Tongue (tissue), 2 donors: Measurements from ENCODE around the gene FRA10AC1. TPM values are rescaled to one million over a fixed set of nuclear protein-coding genes. Genes with fewer than 3 reads are reported as not detected.
"Not testable (repeated sequence)": the region's sequence is repeated elsewhere in the genome, so short reads cannot be mapped to it uniquely, and the experiment has no call there.

Experiments used
- DNase-seq: peaks from one replicate; pipeline ENCODE4 v3.0.0-alpha.2; 2015
- total RNA-seq: library from RNA; depleted of rRNA; stranded (reverse); fragments of >200 nt; gene quantifications from one replicate; pipeline ENCODE4 v1.2.3, GENCODE V29; 2014

The FRA10AC1 gene
- total RNA-seq, 1 donor from 2014 or later = 19.1 TPM

DNA sequence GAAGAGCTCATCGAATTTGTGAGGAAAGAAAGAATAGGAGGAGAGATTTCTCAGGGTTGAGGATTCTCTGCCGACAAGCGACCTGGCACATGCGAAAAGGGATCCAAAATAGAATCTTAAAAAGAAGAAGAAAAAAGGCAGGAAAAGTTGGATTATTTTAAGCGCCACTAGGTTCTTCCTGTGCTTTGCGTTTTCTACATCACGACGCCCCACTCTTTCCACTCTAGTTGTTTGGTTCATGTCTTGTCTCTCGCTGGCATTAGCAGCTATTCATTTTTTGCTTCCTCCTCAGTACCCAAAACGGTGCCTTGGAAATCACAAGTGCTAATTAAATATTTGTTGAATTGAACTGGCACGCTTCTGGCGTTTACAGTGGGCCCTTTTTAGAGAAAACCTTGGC is 674 bp upstream of the FRA10AC1 start:
- no peak for DNase-seq

DNA sequence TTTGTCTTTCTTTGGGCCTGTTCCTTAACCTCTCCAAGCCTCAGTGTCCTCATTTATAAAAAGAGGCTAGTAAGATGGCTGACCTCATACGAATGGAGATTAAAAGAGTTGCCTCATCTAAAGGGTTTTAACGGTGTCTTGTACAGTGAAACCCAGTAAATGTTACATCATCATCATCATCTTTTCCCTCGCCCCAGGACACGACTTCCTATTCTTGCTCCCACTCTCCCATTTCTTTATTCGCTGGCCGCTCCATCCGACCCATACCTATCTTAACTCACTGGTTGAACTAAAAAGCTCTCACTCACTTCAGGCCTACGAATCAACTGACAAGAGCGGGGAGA is 554 bp downstream of the FRA10AC1 start:
- no peak for DNase-seq

DNA sequence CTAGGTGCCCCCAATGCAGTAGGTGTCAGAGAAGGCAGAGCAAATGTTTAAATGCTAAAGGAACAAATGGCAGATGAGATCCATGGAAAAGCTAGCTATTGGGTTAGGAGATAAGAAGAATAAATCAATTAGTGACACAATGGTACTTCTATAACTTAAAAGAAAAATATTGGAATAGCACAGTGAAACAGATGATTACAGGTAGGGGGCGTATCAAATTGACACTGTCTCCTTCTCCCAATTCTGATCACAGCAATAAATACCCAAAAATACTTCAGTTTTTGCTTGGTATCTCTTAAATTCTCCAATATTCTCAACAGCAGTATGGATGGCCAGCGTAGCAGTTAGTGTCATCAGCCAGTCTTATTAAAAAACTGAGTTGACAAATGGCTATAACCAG is 5.2 kb downstream of the FRA10AC1 start:
- no peak for DNase-seq

DNA sequence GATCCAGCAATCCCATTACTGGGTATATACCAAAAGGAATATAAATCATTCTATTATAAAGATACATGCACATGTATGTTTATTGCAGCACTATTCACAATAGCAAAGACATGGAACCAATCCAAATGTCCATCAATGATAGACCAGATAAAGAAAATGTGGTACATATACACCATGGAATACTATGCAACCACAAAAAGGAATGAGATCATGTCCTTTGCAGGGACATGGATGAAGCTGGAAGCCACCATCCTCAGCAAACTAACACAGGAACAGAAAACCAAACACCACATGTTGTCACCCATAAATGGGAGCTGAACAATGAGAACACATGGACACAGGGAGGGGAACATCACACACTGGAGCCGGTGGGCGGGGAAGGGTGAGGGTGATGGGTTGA is 5.8 kb downstream of the FRA10AC1 start:
- DNase-seq = not testable (repeated sequence)

DNA sequence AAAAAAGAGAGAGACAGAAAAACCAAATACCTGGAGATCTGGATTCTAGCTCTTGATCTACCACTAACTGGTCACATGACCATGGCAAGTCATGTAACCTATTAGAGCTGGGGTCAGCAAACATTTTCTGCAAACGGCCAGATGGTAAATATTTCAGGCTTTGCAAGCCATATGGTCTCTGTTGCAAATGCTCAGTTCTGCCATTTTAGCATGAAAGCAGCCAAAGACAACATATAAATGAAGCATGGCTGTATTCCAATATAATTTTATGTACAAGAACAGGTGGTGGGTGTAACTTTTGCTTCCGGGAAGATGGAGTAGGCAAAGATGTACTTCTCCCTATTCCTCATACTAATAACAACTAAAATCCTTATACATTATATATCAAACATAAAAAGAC is 6.7 kb downstream of the FRA10AC1 start:
- DNase-seq = peak; percentile 65

DNA sequence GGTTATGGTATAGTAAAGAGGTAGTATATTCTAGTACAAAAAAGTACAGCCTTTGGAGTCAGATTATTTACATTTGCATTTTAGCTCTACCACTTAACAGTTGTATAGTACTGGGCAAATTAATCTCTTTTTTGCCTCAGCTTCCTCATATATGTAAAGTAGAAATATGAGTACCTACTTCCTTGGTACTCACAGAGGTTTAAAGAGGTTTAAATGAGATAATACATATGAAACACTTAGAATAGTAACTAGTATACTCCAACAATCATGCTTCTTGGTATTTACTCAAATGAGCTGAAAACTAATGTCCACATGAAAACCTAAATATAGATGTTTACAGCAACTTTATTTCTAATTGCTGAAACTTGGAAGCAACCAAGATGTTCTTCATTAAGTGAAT is 14.7 kb downstream of the FRA10AC1 start:
- no peak for DNase-seq

DNA sequence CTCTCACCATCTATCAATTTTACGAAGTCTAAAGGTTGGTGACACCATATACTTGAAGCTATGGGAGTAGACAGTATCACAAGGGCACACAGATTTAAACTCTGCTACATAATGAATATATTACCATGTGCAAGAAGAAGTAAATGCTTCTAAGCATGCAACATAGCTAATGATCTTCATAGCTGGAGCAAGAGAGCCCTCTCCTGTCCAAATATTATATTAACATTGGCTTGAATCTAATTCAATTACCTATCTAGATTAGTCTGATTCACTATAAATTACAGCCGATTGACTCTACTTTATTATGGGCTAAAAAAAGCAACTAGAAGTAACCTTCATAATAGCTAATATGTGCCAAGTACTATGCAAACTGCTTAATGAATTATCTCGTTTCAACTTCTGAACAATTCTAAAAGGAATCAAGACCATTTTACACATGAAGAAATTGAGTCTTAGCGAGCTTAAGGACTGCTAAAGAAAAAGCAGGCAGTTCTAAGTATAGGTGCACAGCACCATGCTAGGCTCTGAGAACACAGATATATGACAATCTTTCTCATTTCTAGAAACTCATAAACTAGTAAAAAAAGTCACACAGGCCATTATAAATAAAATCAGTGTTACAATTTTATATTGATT is 21.9 kb downstream of the FRA10AC1 start:
- peak; percentile 66 for DNase-seq

DNA sequence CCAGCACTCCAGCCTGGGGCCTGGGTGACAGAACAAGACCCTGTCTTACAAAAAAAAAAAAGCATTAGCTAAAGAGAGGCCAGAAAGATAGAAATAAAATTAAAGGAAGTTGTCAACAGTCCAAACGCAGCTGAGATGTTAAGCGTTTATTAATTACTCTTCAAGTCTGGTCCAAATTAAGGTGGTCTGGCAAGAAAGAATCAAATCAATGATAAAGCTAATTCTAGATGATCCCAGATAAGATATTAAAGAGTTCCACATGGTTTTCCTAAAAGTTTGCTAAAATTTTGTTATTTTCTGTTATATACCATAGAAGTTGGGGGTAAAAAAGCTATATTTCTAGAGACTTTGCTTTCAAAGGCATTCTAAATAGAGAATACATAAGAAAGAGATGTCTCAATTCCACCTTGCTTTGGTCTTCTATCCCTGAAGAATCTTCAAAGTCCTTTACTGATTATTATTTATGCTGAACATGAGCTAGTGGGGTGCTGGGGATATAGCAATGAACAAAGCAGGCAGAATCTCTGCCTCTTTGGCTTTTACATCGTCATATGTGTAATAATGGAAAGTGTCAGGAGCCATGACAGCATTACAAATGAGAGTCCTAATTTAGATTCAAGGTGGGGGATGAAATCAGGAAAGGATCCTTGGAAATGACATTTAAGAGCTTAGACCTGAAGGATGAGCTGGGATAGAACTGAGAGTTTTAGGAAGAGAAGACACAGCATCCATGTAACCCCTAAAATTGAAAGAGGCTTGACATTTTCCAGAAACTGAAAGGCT is 23.4 kb downstream of the FRA10AC1 start:
- no peak for DNase-seq

DNA sequence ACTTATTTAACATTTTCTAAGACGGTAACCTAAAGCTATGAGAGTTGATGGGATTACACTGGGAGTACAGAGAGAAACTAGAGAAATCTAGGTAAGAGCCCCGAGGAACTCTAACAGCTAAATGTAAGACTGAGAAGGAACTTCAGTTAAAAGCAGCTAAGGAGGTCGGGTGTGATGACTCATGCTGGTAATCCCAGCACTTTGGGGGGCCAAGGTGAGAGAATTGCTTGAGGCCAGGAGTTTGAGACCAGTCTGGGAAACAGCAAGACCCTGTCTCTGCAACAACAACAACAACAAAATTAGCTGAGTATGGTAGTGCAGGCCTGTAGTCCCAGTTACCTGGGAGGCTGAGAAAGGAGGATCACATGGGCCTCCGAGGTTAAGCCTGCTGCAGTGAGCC is 24.0 kb downstream of the FRA10AC1 start:
- no peak for DNase-seq

DNA sequence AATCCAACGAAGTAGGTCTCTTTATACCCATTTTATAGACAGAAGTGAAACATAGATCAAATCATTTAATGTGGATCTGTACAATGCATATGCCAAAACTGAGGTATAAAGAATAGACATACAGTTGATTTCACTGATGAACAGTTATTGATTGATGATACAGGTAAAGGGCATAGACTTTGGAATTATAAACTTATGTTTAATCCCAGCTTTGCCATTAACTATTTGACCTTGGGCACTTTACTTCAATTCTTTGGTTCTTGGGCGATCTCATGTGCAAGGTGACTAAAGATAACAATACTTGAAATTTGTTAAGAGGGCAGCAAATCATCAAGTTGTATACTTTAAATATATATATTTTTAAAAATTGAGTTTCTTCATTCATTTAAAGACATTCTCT is 28.6 kb downstream of the FRA10AC1 start:
- no peak for DNase-seq

DNA sequence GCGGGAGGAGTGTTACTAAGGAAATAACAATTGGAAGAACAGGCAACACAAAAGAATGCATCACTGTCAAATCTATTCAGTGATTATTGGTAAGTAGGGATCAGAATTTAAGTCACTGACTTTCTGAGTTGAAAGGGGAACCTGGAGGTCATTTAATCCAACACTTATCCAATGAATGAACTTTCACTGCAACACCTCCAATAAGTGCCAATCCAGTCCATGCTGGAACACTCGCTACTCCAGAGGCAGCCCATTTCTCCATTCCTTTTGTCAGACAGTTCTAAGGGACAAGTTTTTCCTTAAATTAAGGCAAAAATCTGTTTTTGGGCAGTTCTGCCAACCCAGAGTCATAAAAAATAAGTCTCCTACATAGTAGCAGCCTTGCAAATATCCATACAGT is 29.5 kb downstream of the FRA10AC1 start:
- DNase-seq = no peak

DNA sequence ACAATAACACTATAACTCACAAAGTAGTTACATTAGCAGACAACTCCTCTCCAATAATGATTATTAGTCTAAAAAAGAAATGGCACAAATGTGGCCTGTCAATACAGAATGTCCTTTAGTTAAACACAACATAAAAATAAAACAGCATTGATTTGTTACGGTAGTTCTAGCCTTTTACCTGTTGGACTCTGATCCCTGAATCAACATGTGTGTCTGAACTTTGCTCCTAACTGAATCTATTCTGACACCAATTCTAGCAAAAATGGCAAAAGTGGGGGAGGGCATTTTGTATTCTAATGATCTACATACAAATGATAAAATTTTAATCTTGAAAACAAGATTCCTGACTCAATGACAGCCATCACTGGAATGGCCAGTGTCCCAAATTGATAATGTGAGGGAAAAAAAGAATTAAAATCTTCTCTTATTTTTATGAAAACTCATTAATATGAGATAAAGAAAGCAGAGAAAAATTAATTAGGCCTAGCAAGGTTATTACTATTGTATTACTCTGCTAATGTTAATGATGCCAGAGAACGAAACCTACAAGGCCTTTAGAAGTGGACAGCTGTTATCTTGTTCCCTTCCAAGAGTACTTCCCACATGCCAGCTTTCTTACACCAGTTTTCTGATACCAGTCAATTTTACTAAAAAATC is 30.2 kb downstream of the FRA10AC1 start:
- DNase-seq = no peak

DNA sequence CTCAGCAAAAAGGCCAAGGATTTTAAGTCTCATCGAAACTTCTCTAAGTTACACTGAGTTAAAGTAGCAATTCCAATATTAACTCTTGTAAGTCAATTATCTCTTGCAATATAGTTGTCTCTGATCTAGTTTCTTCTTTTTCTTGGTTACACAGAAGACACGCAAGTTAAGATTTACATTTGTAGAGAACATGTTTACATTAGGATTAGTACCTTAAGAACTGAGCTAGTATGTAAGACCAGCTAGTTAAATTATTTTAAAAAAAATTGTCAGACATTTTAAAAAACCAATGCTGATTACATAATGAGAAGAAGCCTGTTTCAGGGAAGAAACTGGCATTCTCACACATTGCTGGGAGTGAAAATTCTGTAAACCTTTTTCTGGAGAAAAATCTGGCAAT is 31.4 kb downstream of the FRA10AC1 start:
- no peak for DNase-seq

DNA sequence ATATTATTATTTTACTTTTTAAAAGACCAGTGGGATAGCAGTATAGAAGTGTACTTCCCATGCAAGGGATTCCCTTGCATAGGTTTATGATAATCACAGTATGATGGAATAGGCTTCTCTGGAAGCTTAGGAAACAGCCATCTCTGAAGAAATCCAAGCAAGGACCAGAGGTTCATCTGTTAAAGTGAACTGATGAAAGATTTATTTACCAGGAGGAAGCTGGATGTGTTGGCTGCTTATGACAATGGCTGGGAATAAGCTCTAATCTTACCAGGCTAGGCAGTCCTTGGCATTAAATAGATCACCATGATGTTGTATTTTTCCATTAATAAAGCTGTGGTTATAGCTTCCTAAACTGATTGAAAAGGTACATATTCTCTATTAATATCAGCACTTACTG is 32.0 kb downstream of the FRA10AC1 start:
- no peak for DNase-seq

DNA sequence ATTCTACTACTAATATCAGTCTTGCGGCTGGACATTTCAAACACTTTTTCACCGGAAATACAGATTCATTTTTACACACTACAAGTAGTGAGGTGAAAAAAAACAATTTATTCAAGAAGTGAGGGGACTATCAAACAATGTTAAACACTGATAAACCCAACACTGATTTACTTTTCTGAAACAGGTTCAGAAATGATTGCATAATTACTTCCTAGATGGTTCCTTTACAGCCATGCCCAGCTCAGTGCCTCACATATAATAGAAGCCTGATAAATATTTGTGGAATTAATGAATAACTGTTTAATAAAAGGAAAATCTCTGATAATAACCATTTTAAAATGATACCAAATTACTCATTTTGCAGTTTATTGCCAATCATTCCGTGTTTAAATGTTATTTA is 34.6 kb downstream of the FRA10AC1 start:
- DNase-seq = no peak

DNA sequence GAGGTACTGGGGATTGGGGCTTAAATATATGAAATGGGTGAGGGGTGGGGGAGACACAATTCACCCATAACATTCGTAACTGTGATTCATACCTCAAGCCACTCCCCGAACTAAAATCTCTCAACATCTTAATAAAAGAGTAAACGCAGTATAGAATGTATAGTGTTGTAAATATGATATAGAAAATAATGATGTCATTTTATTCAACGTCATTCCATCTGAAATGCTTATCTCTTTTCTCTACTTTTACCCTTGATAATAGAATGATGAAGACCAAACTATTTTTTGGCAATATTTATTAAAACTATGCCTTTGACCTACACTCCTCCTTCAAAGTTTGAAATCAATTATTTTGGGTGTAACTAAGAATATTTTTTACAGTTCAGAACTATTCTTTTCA is 36.4 kb downstream of the FRA10AC1 start:
- no peak for DNase-seq

DNA sequence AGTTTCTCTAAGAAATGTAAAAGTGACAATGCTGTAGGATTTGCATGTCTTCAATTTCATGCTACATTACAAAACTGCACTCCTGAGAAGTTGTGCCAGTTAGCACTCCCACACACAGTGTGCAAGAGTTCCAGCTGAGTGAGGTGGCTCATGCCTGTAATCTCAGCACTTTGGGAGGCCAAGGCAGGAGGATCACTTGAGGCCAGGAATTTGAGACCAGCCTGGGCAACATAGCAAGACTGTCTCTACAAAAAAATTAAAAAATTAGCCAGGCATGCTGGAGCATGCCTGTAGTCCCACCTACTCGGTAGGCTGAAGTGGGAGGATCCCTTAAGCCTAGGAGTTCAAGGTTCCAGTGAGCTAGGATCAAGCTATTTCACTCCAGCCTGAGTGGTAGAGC is 44.6 kb downstream of the FRA10AC1 start:
- no peak for DNase-seq

DNA sequence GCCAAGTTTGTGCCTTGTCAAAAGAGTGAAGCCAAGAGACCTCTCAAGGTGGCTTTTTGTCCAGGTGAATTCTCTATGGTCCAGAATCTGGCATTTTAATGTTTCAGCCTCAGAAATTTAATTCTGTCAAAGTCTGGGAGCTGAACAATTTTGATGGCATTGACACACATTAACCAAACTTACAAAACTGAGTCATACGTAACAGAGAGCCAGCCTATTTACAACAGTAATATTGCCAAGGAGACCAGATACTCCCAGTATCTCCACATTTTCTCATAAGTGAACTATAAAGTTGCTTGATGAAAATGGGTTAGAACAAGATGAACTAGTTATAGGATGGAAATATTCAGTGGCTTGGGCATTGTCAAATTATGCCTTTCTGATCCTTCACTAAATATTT is 46.2 kb downstream of the FRA10AC1 start:
- no peak for DNase-seq

DNA sequence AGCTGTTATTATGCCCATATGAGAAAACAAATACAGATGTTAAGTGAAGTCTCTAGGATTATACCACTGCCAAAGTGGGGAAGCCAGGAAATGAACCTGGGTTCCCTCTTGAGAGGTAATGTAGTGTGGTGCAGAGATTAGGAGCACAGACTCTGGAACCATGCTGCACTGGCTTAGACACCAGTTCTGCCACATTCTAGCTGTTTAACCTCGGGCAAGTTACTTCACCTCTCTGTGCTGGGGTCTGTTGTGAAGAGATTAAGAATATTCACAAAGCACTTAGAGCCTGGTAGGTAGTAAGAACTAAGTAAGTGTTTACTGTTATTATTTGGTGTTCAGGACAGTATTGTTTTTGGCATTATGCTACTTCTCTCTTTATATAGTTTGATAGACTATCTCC is 48.2 kb downstream of the FRA10AC1 start:
- DNase-seq = no peak

DNA sequence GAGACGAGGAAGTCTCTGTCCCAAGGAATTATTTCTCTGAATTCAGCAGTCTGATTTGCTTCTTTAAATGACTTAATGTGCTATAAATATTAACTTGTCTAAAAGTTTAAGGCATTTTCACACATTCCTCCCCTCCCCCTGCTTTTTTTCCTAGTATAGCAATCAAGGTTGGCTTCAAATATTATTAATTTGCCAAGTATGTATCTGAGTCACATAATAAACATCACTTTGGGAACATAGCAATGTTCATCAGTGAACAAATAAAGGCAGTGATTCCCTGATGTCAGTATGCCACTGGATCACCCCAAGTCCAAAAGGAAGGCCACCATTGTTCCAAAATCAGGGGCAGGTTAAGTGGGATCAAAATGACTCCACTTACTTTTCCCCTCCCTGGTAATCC is 49.5 kb downstream of the FRA10AC1 start:
- DNase-seq = no peak

DNA sequence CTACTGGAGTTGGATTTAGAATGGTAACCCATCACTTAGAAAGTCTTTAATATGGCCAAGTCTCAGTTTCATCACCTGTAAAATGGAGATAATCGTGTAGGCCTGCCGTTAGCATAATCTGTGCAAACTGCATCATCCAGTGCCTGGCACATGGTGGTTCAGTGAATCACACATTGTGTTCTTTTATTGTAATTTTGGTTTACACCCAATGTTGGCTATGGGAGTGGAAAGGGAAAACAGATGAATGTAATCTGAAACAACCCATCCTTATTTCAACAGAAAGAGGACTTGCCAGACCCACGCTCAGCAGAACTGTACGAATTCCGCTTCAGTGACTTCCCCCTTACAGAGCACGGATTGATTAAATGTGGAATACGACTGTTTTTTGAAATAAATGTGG is 62.6 kb downstream of the FRA10AC1 start:
- DNase-seq = no peak

DNA sequence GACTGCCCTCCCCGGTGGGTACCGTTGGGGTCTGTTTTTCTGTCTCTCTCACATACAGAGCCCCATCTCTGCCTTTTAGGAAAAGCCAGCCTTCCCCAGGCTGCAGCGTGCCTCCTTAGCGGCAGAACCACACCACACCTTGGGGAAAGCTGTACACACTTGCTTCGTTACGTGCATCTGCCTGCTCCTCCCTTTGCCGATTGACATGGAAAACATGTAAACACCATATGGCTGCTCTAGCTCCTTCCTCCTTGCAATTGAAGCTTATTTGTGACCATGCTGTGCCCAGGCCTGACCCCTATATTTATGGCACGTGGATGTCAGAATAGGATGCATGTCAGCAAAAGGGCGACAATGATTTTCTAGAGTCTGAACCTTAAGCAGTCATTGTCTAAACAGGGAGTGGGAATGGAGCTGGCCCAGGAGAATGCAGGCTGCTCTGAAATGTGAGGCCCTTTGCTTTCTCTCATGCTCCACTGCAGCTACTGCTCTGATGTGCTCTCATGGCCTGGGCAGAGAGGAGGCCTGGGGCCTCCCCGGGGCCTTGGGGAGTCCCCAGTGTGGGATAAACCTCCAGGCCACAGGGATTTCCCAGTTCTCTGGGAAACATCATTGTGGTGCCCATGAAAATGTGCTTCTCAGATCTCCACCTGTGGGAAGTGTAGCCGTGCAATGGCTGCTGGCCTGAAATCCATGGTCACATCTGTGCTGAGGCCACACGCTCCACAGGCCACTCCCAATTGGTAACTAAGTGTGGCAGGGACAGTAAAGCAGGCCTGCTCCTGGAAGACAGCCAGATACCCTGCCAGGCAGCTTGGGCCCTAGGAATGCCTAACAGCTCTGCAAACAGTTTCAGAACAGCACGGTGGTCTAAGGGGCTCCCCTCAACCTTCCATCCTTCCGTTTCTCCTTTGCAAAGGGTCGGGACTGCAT is 71.5 kb downstream of the FRA10AC1 start:
- peak; percentile 32 for DNase-seq
